ENCODE results near the gene NEO1.

The NEO1 gene

DNA sequence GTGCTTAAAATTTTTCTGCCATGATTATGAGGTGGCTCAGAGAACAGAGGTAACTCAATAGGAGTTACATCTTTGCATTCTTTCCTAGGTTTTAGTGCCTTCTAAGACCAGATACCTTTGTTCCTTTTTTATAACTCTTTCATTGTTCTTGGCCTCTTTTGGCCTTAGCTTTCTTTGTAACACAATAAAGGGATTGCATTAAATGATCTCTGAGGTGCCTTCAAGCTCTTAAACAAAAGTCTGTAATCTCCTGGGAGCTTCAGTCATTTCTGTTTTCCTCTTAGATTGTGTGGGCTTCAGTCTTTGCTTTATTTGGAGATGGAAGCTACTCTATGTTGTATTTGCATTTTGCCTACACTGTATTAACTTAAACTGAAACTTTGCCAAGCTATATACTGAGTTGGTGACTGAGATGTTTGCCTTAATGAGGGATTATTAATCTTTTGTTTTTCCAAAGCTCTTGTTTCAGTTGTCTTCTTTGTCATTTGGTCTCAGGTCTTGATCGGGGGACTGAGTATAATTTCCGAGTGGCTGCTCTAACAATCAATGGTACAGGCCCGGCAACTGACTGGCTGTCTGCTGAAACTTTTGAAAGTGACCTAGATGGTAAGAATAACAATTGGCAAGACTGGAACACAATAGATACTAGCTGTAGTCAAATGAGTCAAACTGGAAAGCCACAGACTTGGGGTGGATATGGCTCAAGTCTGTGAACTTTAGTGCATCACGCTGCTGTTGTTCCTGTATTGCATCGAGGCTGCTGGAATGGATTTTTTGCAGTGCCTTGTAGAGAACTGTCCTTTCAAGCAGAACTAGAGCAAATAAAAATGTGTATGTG lies 206.2 kb downstream of the NEO1 start:
- TF ChIP-seq EZH2 (IDR thresholded peaks at IDR 0.05; ENCODE audit: borderline replicate concordance, low read length), result no peak
- TF ChIP-seq, protein P1, sequence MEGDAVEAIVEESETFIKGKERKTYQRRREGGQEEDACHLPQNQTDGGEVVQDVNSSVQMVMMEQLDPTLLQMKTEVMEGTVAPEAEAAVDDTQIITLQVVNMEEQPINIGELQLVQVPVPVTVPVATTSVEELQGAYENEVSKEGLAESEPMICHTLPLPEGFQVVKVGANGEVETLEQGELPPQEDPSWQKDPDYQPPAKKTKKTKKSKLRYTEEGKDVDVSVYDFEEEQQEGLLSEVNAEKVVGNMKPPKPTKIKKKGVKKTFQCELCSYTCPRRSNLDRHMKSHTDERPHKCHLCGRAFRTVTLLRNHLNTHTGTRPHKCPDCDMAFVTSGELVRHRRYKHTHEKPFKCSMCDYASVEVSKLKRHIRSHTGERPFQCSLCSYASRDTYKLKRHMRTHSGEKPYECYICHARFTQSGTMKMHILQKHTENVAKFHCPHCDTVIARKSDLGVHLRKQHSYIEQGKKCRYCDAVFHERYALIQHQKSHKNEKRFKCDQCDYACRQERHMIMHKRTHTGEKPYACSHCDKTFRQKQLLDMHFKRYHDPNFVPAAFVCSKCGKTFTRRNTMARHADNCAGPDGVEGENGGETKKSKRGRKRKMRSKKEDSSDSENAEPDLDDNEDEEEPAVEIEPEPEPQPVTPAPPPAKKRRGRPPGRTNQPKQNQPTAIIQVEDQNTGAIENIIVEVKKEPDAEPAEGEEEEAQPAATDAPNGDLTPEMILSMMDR (IDR thresholded peaks at IDR 0.05; ENCODE audit: low read length), result no peak
- Histone ChIP-seq H2AFZ (ENCODE audit: low read length) (no peak overlapping the region), H3F3A (ENCODE audit: insufficient read depth, low read length) (no peaks in the 10 kb centered on the region), H3K9me2 (ENCODE audit: low read depth, low read length) (no peaks in the 10 kb centered on the region), H4K20me1 (ENCODE audit: insufficient read depth, low read length) (no peaks in the 10 kb centered on the region), H3K9me3 (ENCODE audit: low read length) (no peaks in the 10 kb centered on the region), H3K4me2 (ENCODE audit: low read length) (no peak overlapping the region), H3K27me3 (ENCODE audit: insufficient read depth, low read length) (no peaks in the 10 kb centered on the region), H3K27ac (ENCODE audit: low read depth, low read length, poor library complexity, severe bottlenecking) (no peak overlapping the region), H3K9ac (ENCODE audit: low read length) (no peak overlapping the region), H3K36me3 (ENCODE audit: insufficient read depth, low read length) (no peaks in the 10 kb centered on the region), H3K4me3 (ENCODE audit: low read depth, low read length, poor library complexity, severe bottlenecking) (no peak overlapping the region), H3K79me2 (ENCODE audit: insufficient read depth, low read length) (no peaks in the 10 kb centered on the region), H3K4me1 (ENCODE audit: insufficient read depth, low read length, severe bottlenecking) (no peaks in the 10 kb centered on the region)

DNA sequence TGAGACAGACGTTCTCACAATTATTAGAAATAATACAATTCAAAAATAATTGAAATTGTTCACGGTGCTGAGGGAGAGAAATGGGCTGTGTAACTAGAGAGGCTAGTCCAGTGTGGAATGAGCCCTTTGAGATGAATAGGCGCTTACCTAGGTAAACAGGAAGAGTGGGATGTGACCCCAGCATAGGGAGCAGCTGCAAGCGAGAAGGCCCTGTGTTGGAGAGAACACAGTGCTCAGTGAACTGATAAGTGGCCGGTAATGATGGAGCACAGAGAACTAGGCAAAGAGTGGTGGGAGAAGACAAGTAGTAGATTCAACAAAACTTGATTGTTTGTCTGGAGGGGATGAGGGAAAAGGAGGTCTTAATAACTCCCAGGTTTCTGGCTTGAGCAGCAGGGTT lies 212.6 kb downstream of the NEO1 start:
- Histone ChIP-seq H3K9ac (ENCODE audit: low read length) (no peak overlapping the region), H3K4me3 (ENCODE audit: low read depth, low read length, poor library complexity, severe bottlenecking) (no peak overlapping the region), H3K36me3 (ENCODE audit: insufficient read depth, low read length) (no peaks in the 10 kb centered on the region), H3K27ac (ENCODE audit: low read depth, low read length, poor library complexity, severe bottlenecking) (no peak overlapping the region), H3K9me3 (ENCODE audit: low read length) (no peaks in the 10 kb centered on the region), H3K27me3 (ENCODE audit: insufficient read depth, low read length) (no peaks in the 10 kb centered on the region), H3K4me2 (ENCODE audit: low read length) (no peak overlapping the region), H3F3A (ENCODE audit: insufficient read depth, low read length) (no peaks in the 10 kb centered on the region), H4K20me1 (ENCODE audit: insufficient read depth, low read length) (no peaks in the 10 kb centered on the region), H3K79me2 (ENCODE audit: insufficient read depth, low read length) (no peaks in the 10 kb centered on the region), H3K9me2 (ENCODE audit: low read depth, low read length) (no peaks in the 10 kb centered on the region), H3K4me1 (ENCODE audit: insufficient read depth, low read length, severe bottlenecking) (no peaks in the 10 kb centered on the region), H2AFZ (ENCODE audit: low read length) (no peak overlapping the region)
- TF ChIP-seq, protein P1 (IDR thresholded peaks at IDR 0.05; ENCODE audit: low read length), result no peak
- no peak for TF ChIP-seq EZH2 (IDR thresholded peaks at IDR 0.05; ENCODE audit: borderline replicate concordance, low read length)

DNA sequence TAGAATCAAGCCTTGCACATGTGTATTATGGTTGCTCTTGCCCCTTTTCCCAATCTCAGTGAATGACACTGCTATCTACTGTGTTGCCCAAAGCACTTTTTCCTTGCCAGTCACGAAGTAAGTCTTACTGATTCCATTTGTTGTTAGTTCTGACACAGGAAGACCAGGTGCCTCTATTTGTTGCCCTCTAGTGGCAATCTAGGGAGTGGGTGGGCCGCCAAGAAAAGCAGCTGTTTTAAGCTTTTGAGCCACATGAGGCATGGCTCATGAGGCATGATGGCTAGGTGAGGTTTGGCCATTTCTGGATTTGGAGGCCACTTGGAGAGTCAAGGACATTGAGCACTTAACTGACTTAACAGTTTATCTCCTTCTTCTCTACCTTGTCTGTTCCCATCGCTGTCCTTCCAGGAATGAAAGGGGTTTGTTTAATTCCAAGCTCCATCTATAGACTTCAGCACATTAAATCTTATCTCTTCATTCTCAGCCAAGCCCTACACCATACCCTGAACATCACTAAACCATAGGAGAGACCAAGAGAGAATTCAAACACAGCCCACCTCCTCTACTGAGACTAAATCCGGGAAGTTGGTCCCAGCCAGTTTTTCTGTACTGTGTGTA lies 213.4 kb downstream of the NEO1 start:
- Histone ChIP-seq H3K27me3 (ENCODE audit: insufficient read depth, low read length) (no peaks in the 10 kb centered on the region), H2AFZ (ENCODE audit: low read length) (no peak overlapping the region), H3K79me2 (ENCODE audit: insufficient read depth, low read length) (no peaks in the 10 kb centered on the region), H4K20me1 (ENCODE audit: insufficient read depth, low read length) (no peaks in the 10 kb centered on the region), H3K4me3 (ENCODE audit: low read depth, low read length, poor library complexity, severe bottlenecking) (no peak overlapping the region), H3K9ac (ENCODE audit: low read length) (no peak overlapping the region), H3K4me1 (ENCODE audit: insufficient read depth, low read length, severe bottlenecking) (no peaks in the 10 kb centered on the region), H3K9me3 (ENCODE audit: low read length) (no peaks in the 10 kb centered on the region), H3K36me3 (ENCODE audit: insufficient read depth, low read length) (no peaks in the 10 kb centered on the region), H3K4me2 (ENCODE audit: low read length) (no peak overlapping the region), H3F3A (ENCODE audit: insufficient read depth, low read length) (no peaks in the 10 kb centered on the region), H3K9me2 (ENCODE audit: low read depth, low read length) (no peaks in the 10 kb centered on the region), H3K27ac (ENCODE audit: low read depth, low read length, poor library complexity, severe bottlenecking) (no peak overlapping the region)
- TF ChIP-seq, protein P1 (IDR thresholded peaks at IDR 0.05; ENCODE audit: low read length), result peak; percentile 85
- TF ChIP-seq EZH2 (IDR thresholded peaks at IDR 0.05; ENCODE audit: borderline replicate concordance, low read length), result no peak

All from OCI-LY1 (cell line).